Peyer's patch (tissue), 4 donors: Measurements from ENCODE around the gene TMEM271. TPM values are rescaled to one million over a fixed set of nuclear protein-coding genes. Genes with fewer than 3 reads are reported as not detected.
A peak's percentile ranks its signal among the peaks of the same experiment; 100 is the strongest.

Experiments
- DNase-seq, 3 donors: peaks; one replicate each; pipeline ENCODE4 v3.0.0-alpha.2; 2017 to 2019
- H3K27ac ChIP-seq, 4 donors: fragments of 200-600 bp; sonication (generic); one replicate each; pipeline ENCODE4 v1.5.1; 2016 to 2019
- H3K27me3 ChIP-seq, 2 donors: fragments of 200-600 bp; sonication (generic); one replicate each; pipeline ENCODE4 v1.5.1; 2019
- H3K36me3 ChIP-seq, 3 donors: fragments of 200-600 bp; sonication (generic); one replicate each; pipeline ENCODE4 v1.5.1; 2016 to 2019
- H3K4me1 ChIP-seq, 4 donors: fragments of 200-600 bp; sonication (generic); one replicate each; pipeline ENCODE4 v1.5.1; 2016 to 2019
- H3K4me3 ChIP-seq, 4 donors: fragments of 200-600 bp; sonication (generic); 1 replicate in 3 of 4; 2 replicates in 1 of 4; pipeline ENCODE4 v1.5.1; 2016 to 2019; ENCODE audit warnings: mild to moderate bottlenecking in 1 of 4
- H3K9me3 ChIP-seq, 4 donors: fragments of 200-600 bp; sonication (generic); one replicate each; pipeline ENCODE4 v1.5.1; 2016 to 2019; ENCODE audit warnings: mild to moderate bottlenecking in 1 of 4
- CTCF ChIP-seq, 6 experiments: fragments of 450-650 bp in 4 of 6; fragments of 200-600 bp in 2 of 6; sonication (generic) in 1 of 6; IDR thresholded peaks; one replicate each; pipeline ENCODE4 v1.5.1; 2017 to 2019; ENCODE audit warnings: antibody characterized with exemption in 6 of 6, mild to moderate bottlenecking in 3 of 6, moderate library complexity in 1 of 6
- POLR2A ChIP-seq, 2 donors: fragments of 450-650 bp; IDR thresholded peaks; one replicate each; pipeline ENCODE4 v1.5.1; 2017; ENCODE audit warnings: antibody characterized with exemption in 2 of 2, mild to moderate bottlenecking in 2 of 2, moderate library complexity in 2 of 2
- total RNA-seq, 4 donors: library from RNA; depleted of rRNA; stranded (reverse); fragments of >200 nt; gene quantifications; one replicate each; pipeline ENCODE4 v1.1.0, GENCODE V29; 2016

Gene TMEM271
- total RNA-seq, 4 donors from 2014 or later = not detected

DNA sequence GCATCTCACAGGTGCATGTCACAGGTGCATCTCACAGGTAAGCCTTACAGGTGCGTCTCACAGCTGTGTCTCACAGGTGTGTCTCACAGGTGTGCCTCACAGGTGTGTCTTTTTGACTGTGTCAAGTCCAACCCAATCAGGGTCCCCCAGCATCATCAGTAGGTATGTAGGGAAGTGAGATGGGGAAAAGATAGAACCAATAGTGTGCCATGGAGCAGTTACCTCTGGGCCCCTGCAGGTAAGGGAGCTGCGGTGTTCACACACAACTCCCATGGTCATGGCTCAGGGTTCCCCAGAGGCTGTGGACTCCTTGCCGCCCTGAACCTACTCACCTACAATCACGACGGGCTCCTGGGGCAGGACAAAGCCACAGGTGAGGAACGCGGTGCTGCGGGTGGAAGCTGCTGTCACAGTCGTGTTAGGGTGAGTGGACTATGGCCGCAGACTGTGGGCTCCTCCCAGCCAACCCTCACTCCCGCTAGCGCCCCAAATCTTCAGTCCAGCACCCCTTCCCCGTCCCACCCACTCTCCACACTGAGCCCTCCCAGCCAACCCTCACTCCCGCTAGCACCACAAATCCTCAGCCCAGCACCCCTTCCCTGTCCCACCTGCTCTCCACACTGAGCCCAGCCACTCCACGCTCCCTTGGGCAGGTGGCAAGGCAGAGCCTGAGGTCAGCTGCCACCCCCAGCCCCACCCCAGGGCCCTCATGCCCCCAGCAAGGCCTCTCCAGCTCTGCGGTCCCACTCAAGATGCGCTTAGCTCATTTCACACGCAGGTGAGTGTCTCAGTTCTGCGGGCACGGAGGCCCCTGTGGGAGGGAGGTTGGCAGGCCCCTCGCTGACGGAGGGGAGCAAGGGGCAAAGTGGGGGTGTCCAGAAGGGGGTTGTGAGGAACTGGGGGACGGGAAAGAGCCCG lies 47.2 kb upstream of the TMEM271 start:
- no peak for TF ChIP-seq POLR2A (IDR thresholded peaks at IDR 0.05)
- no peak for TF ChIP-seq CTCF (IDR thresholded peaks at IDR 0.05)
- no peaks in the 10 kb centered on the region for H3K4me1 ChIP-seq
- H3K27me3 ChIP-seq = no peaks in the 10 kb centered on the region
- no peaks in the 10 kb centered on the region for H3K9me3 ChIP-seq
- no peak overlapping the region for H3K4me3 ChIP-seq
- H3K27ac ChIP-seq = no peak overlapping the region
- no peaks in the 10 kb centered on the region for H3K36me3 ChIP-seq
- peak in 2 of 3 donors; percentile 20 to 21 for DNase-seq

DNA sequence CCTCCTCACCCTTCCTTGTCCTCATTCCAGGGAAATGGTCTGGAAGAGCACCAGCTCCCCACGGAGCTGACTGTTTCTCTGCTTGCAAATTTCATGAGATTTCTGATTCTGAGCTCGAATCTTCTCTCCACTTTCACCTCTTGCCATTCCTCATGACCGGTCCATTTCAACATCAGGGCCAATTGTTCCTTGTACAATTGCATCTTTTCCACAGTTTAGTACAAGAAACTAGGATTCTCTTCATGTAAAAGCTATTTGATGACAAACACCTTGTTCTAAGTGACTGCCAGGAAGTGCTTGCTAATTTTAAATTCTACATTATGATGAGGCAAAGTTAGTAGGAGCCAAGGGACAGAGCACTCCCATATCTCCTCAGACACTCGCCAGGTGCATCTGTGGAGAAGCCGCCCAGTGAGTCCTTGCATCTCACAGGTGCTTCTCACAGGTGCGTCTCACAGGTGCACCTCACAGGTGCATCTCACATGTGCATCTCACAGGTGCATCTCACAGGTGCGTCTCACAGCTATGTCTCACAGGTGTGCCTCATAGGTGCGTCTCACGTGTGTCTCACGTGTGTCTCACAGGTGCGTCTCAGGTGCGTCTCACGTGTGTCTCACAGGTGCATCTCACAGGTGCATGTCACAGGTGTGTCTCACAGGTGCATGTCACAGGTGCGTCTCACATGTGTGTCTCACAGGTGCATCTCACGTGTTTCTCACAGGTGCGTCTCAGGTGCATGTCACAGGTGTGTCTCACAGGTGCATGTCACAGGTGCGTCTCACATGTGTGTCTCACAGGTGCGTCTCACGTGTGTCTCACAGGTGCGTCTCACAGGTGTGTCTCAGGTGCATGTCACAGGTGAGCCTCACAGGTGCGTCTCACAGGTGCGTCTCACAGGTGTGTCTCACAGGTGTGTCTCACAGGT lies 46.2 kb upstream of the TMEM271 start:
- Histone ChIP-seq H3K27ac (no peak overlapping the region), H3K27me3 (no peaks in the 10 kb centered on the region), H3K4me3 (no peak overlapping the region), H3K9me3 (no peaks in the 10 kb centered on the region), H3K36me3 (no peaks in the 10 kb centered on the region), H3K4me1 (no peaks in the 10 kb centered on the region)
- no peak for TF ChIP-seq CTCF (IDR thresholded peaks at IDR 0.05)
- no peak for TF ChIP-seq POLR2A (IDR thresholded peaks at IDR 0.05)
- peak in 1 of 3 donors; percentile 26 for DNase-seq

DNA sequence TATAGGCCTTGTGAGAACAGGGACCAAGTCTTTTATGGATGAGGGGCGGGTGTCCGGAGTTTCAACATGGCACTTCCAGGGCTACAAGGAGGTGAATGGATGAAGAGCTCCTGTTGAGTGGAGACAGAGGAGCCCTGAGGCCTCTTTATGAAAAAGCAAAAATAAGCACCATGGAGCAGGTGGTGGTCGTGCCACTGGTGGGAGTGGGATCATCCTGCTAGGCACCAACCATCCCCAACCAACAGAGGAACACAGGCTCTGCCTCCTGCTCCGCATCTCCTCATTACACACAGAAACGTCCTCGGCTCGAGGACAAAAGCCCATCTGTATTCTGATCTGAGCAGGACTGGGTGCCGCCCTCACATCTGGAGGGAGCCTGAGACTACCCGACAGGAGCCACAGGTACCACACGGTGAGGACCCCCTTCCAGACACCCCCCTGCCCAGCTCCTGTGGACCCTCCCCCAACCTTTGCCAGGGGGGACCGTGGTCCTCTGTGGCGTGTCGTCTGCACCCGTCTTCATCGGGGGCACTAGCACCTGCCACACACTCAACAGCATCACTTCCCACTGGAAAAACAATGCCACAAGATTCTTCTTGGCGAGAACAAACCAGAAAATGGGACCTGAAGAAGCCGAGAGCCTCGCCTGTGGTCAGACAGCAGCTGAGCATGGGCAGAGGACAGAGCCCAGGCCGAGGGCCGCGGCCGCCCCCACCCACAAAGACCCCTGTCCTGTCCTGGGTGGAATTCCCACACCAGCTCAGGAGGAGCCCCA lies 45.4 kb upstream of the TMEM271 start:
- TF ChIP-seq CTCF (IDR thresholded peaks at IDR 0.05) = no peak
- no peak for TF ChIP-seq POLR2A (IDR thresholded peaks at IDR 0.05)
- peak in 1 of 3 donors; percentile 32 for DNase-seq
- Histone ChIP-seq H3K36me3 (no peaks in the 10 kb centered on the region), H3K4me3 (no peak overlapping the region), H3K27me3 (no peaks in the 10 kb centered on the region), H3K27ac (no peak overlapping the region), H3K4me1 (no peaks in the 10 kb centered on the region), H3K9me3 (no peaks in the 10 kb centered on the region)

GRCh38 chr4:620851-621261 lies 44.8 kb upstream of the TMEM271 start:
- Histone ChIP-seq H3K36me3 (no peaks in the 10 kb centered on the region), H3K4me3 (no peak overlapping the region), H3K4me1 (no peaks in the 10 kb centered on the region), H3K27ac (no peak overlapping the region), H3K27me3 (no peaks in the 10 kb centered on the region), H3K9me3 (no peaks in the 10 kb centered on the region)
- DNase-seq = peak in 1 of 3 donors; percentile 25
- TF ChIP-seq CTCF (IDR thresholded peaks at IDR 0.05) (no peak), POLR2A (IDR thresholded peaks at IDR 0.05) (no peak)

DNA sequence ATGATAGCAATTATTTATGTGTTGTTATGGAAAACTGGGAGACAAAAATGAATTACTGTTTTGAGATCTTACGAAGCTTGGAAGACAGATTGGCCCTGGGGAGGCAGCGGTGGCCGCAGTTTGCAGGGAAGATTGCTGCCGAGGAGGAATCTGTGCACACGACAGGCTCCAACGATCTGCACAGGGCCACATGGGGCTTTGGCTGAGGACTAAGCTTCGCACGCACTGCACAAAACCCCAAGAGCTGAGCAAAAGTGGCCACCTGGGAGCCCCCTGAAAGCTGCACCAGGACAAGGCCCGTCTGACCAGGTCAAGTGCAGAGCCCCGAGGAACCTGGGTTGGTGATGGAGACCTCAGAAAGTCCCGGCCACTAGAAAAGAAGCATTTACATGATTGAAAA lies 44.1 kb upstream of the TMEM271 start:
- Histone ChIP-seq H3K36me3 (no peaks in the 10 kb centered on the region), H3K27me3 (no peaks in the 10 kb centered on the region), H3K27ac (no peak overlapping the region), H3K9me3 (no peaks in the 10 kb centered on the region), H3K4me1 (no peaks in the 10 kb centered on the region), H3K4me3 (no peak overlapping the region)
- peak in 1 of 3 donors; percentile 19 for DNase-seq
- no peak for TF ChIP-seq CTCF (IDR thresholded peaks at IDR 0.05)
